DOHH2 (cell line): Measurements from ENCODE around the gene VAV1.

Experiments
- H3F3A ChIP-seq: fragments of 200-600 bp; sonication (generic), shearing (Covaris generic); 2 replicates; pipeline ENCODE4 v1.6.0; 2016; ENCODE audit warnings: antibody characterized with exemption, mild to moderate bottlenecking; ENCODE audit not compliant: control insufficient read depth, insufficient read depth
- H3K27ac ChIP-seq: fragments of 200-600 bp; sonication (generic); 2 replicates; pipeline ENCODE4 v1.5.1; 2014; ENCODE audit warnings: low read depth, mild to moderate bottlenecking, low read length, moderate library complexity
- H3K27me3 ChIP-seq: fragments of 200-600 bp; sonication (generic); 2 replicates; pipeline ENCODE4 v1.6.1; 2014; ENCODE audit warnings: mild to moderate bottlenecking, low read length, mixed read lengths; ENCODE audit not compliant: control insufficient read depth
- H3K36me3 ChIP-seq: fragments of 200-600 bp; sonication (generic); 2 replicates; pipeline ENCODE4 v1.6.1; 2014; ENCODE audit warnings: mild to moderate bottlenecking, low read length, moderate library complexity, mixed read lengths; ENCODE audit not compliant: control insufficient read depth
- H3K4me1 ChIP-seq: fragments of 200-600 bp; sonication (generic); 2 replicates; pipeline ENCODE4 v1.6.1; 2014; ENCODE audit warnings: mild to moderate bottlenecking, low read length, mixed read lengths; ENCODE audit not compliant: control insufficient read depth
- H3K4me2 ChIP-seq: fragments of 200-600 bp; sonication (generic); 2 replicates; pipeline ENCODE4 v1.6.0; 2014; ENCODE audit warnings: mild to moderate bottlenecking, low read length, moderate library complexity
- H3K4me3 ChIP-seq: fragments of 200-600 bp; sonication (generic); 2 replicates; pipeline ENCODE4 v1.5.1; 2014; ENCODE audit warnings: mild to moderate bottlenecking, low read length, mixed read lengths
- H3K79me2 ChIP-seq: fragments of 200-600 bp; sonication (generic); 2 replicates; pipeline ENCODE4 v1.6.1; 2014; ENCODE audit warnings: mild to moderate bottlenecking, low read length, mixed read lengths; ENCODE audit not compliant: control insufficient read depth
- H3K9me2 ChIP-seq: fragments of 200-600 bp; sonication (generic); replicated peaks from 2 replicates; pipeline ENCODE4 v1.6.1; 2014; ENCODE audit warnings: mild to moderate bottlenecking, low read length, mixed read lengths; ENCODE audit not compliant: control insufficient read depth
- H3K9me3 ChIP-seq: fragments of 200-600 bp; sonication (generic); 2 replicates; pipeline ENCODE4 v1.6.1; 2014; ENCODE audit warnings: antibody characterized with exemption, low read length, mixed read lengths; ENCODE audit not compliant: control insufficient read depth, insufficient read depth
- H4K20me1 ChIP-seq: fragments of 200-600 bp; sonication (generic); 2 replicates; pipeline ENCODE4 v1.6.0; 2014; ENCODE audit warnings: low read depth, mild to moderate bottlenecking, antibody characterized with exemption, low read length, moderate library complexity; ENCODE audit not compliant: control insufficient read depth, insufficient read depth
- EZH2phosphoT487 ChIP-seq: fragments of 200-600 bp; sonication (generic); IDR thresholded peaks from 2 replicates; pipeline ENCODE4 v1.6.1; 2017; ENCODE audit warnings: borderline replicate concordance, mild to moderate bottlenecking, antibody characterized with exemption, low read length, moderate library complexity, mixed read lengths
- TF ChIP-seq, protein P1 (sequence below): fragments of 200-600 bp; sonication (generic); IDR thresholded peaks from one replicate; pipeline ENCODE4 v1.5.1; 2014; ENCODE audit warnings: antibody characterized with exemption, mild to moderate bottlenecking, low read depth, low read length; ENCODE audit not compliant: poor library complexity, severe bottlenecking

Gene VAV1

GRCh38 chr19:6766357-6767080 lies 6.0 kb upstream of the VAV1 start:
- H3K9me2 ChIP-seq = no peaks in the 10 kb centered on the region
- peaks cover 7% of the 10 kb centered on the region; the same call in 1 of the 2 replicates for H3K79me2 ChIP-seq
- peak overlapping the region; percentile 78 for H3K4me3 ChIP-seq
- H3K9me3 ChIP-seq = no peaks in the 10 kb centered on the region
- peaks cover 29% of the 10 kb centered on the region for H3K4me1 ChIP-seq
- no peaks in the 10 kb centered on the region; the same call in 1 of the 2 replicates for H3K36me3 ChIP-seq
- peak overlapping the region; percentile 75 for H3K4me2 ChIP-seq
- no peaks in the 10 kb centered on the region for H3K27me3 ChIP-seq
- no peaks in the 10 kb centered on the region for H4K20me1 ChIP-seq
- H3F3A ChIP-seq = peaks cover 6% of the 10 kb centered on the region
- no peak for TF ChIP-seq EZH2phosphoT487
- TF ChIP-seq, protein P1, sequence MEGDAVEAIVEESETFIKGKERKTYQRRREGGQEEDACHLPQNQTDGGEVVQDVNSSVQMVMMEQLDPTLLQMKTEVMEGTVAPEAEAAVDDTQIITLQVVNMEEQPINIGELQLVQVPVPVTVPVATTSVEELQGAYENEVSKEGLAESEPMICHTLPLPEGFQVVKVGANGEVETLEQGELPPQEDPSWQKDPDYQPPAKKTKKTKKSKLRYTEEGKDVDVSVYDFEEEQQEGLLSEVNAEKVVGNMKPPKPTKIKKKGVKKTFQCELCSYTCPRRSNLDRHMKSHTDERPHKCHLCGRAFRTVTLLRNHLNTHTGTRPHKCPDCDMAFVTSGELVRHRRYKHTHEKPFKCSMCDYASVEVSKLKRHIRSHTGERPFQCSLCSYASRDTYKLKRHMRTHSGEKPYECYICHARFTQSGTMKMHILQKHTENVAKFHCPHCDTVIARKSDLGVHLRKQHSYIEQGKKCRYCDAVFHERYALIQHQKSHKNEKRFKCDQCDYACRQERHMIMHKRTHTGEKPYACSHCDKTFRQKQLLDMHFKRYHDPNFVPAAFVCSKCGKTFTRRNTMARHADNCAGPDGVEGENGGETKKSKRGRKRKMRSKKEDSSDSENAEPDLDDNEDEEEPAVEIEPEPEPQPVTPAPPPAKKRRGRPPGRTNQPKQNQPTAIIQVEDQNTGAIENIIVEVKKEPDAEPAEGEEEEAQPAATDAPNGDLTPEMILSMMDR = no peak
- H3K27ac ChIP-seq = peak overlapping the region; percentile 29

GRCh38 chr19:6767081-6767356 lies 5.5 kb upstream of the VAV1 start:
- Histone ChIP-seq H3K4me2 (peak overlapping the region; percentile 75), H3K79me2 (peaks cover 7% of the 10 kb centered on the region; the same call in 1 of the 2 replicates), H3K4me3 (peak overlapping the region; percentile 78), H3K4me1 (peaks cover 31% of the 10 kb centered on the region), H4K20me1 (no peaks in the 10 kb centered on the region), H3K36me3 (no peaks in the 10 kb centered on the region), H3K27ac (peak overlapping the region; percentile 29), H3K9me3 (no peaks in the 10 kb centered on the region), H3F3A (peaks cover 6% of the 10 kb centered on the region), H3K27me3 (no peaks in the 10 kb centered on the region), H3K9me2 (no peaks in the 10 kb centered on the region)
- TF ChIP-seq, protein P1 = no peak
- no peak for TF ChIP-seq EZH2phosphoT487

- Histone ChIP-seq H3K4me1 (peaks cover 35% of the 10 kb centered on the region), H3F3A (peaks cover 6% of the 10 kb centered on the region), H3K9me2 (no peaks in the 10 kb centered on the region), H3K79me2 (peaks cover 7% of the 10 kb centered on the region), H3K27me3 (no peaks in the 10 kb centered on the region), H3K36me3 (peaks cover under 1% of the 10 kb centered on the region), H3K4me2 (peak within 1 kb of the TSS; percentile 75), H4K20me1 (no peaks in the 10 kb centered on the region), H3K9me3 (no peaks in the 10 kb centered on the region), H3K4me3 (peak within 1 kb of the TSS; percentile 78), H3K27ac (peak within 1 kb of the TSS; percentile 40)
- TF ChIP-seq, protein P1 = no peak
- TF ChIP-seq EZH2phosphoT487 = no peak
Measured at GRCh38 chr19:6767357-6768235, 4.9 kb upstream of the VAV1 start, which contains the start of gene SH2D3A. Gene SH2D3A, minus strand, starts transcription at chr19:6767435. Its CDS starts 3,687 bp downstream, at chr19:6763748.
